Measurements from ENCODE around the gene MYZAP.

MYZAP gene

DNA sequence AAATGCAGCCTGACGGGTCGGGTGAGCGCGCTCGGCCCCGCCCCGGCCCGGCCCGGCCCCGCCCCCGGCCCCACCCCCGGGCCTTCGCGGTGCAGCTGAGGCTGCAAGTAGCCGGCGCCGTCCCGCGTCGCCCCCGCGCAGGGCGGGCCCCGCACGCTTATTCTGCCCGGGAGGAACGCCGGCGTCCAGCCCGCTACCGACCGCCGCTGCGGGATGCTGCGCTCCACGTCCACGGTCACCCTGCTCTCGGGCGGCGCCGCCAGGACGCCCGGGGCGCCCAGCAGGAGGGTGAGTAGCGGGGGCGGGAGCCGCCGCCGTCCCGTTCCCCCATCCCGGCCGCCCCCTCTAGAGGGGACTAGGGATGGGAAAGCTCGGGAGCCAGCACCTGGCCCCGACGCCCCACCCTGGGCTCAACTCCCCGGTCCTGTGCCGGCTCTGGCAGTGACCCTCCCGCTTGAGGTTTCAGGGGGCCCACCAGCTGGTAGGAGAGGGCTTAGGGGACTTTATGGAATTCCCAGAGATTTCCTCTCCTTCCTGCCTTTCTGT lies at the start of gene MYZAP:
MYZAP (plus strand) TSS at position 83 of the 546 bp plus-strand sequence; CDS start at position 214, 131 bp downstream.
- H3K4me3 ChIP-seq (ENCODE audit: low read depth, low read length) = no peak within 1 kb of the TSS
- TF ChIP-seq, protein P1, sequence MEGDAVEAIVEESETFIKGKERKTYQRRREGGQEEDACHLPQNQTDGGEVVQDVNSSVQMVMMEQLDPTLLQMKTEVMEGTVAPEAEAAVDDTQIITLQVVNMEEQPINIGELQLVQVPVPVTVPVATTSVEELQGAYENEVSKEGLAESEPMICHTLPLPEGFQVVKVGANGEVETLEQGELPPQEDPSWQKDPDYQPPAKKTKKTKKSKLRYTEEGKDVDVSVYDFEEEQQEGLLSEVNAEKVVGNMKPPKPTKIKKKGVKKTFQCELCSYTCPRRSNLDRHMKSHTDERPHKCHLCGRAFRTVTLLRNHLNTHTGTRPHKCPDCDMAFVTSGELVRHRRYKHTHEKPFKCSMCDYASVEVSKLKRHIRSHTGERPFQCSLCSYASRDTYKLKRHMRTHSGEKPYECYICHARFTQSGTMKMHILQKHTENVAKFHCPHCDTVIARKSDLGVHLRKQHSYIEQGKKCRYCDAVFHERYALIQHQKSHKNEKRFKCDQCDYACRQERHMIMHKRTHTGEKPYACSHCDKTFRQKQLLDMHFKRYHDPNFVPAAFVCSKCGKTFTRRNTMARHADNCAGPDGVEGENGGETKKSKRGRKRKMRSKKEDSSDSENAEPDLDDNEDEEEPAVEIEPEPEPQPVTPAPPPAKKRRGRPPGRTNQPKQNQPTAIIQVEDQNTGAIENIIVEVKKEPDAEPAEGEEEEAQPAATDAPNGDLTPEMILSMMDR (IDR thresholded peaks at IDR 0.05; ENCODE audit: insufficient read depth, low read depth, low read length, missing control alignments) = no peak
- DNase-seq (ENCODE audit: low read depth) = no peak

GRCh38 chr15:57542505-57542817 lies 49.2 kb upstream of the MYZAP start:
- TF ChIP-seq, protein P1 (IDR thresholded peaks at IDR 0.05; ENCODE audit: insufficient read depth, low read depth, low read length, missing control alignments) = no peak
- no peak for DNase-seq (ENCODE audit: low read depth)
- no peak overlapping the region for H3K4me3 ChIP-seq (ENCODE audit: low read depth, low read length)

DNA sequence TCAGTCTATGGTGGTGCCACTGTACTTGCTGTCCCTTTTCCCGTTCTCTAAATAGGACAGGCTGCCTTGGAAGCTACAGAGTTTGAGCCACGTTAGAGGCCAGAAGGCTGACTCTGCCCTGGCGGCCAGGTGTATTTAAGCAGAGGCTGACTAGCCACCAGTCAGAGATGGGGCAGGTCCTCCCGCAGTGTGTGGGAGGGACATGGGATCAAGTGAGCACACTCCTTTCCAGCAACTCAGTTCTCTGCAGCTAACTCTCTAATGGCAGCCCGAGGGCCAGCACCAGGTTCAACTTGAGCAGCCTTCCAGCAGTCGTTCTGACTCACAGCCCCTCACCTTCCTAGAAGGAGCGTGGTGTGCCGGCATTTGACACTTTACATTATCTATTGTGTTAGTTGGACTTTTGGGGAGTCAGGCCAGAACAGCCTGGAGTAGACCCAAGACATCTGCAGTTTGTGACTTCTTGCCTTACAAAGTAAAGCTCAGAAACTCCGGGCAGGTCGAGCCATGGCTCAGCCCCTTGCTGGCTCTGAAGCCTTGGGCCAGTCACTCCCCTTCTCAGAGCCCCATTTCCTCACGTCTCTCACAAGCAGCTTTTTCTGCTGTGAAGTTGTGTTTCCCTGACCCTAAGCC lies 46.7 kb upstream of the MYZAP start:
- H3K4me3 ChIP-seq (ENCODE audit: low read depth, low read length) = no peak overlapping the region
- DNase-seq (ENCODE audit: low read depth) = no peak
- TF ChIP-seq, protein P1 (IDR thresholded peaks at IDR 0.05; ENCODE audit: insufficient read depth, low read depth, low read length, missing control alignments) = no peak

GRCh38 chr15:57545995-57546394 lies 45.7 kb upstream of the MYZAP start:
- DNase-seq (ENCODE audit: low read depth) = no peak
- no peak overlapping the region for H3K4me3 ChIP-seq (ENCODE audit: low read depth, low read length)
- TF ChIP-seq, protein P1 (IDR thresholded peaks at IDR 0.05; ENCODE audit: insufficient read depth, low read depth, low read length, missing control alignments) = no peak

DNA sequence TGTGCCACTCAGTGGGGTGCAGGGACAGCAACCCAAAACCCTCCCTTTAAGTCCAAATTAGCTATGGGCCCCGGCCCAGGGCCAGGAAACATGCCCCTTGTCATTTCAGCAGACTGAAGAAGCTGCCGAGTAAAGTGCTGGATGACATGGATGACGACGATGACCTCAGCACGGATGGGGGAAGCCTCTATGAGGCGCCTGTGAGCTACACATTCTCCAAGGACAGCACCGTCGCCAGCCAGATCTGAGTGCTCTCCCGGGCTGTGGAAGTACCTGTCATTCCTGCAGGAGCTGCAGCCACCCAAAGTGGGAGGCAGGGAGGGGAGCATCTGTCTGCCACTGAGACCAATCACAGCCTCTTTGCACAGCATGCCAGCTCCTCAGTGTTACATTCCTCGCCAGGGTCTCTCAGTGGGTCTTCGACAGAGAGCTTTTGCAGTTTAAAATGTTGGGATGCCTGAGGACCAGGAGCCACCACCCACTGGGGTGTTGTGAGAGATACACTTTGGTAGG lies 44.4 kb upstream of the MYZAP start:
- TF ChIP-seq, protein P1 (IDR thresholded peaks at IDR 0.05; ENCODE audit: insufficient read depth, low read depth, low read length, missing control alignments) = no peak
- no peak overlapping the region for H3K4me3 ChIP-seq (ENCODE audit: low read depth, low read length)
- no peak for DNase-seq (ENCODE audit: low read depth)

DNA sequence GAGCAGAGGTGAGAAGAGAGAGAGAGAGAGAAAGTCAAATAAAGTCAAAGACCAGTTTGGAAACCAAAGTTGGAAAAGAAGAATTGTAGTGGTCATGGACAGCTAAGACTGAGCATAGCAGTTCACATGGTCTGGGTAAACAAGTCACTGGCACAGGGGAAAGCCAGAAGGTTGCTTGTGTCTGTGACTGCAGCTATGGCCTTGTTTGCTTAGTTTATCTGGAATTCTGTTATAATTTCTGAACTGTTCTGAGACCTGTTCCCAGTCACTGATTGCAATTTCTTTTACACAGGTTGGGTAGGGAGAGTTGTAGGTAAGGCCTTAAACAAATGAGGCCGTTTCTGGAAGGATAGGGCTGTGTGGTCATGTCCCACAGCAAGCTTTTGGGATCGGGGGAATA lies 43.4 kb upstream of the MYZAP start:
- DNase-seq (ENCODE audit: low read depth) = no peak
- TF ChIP-seq, protein P1 (IDR thresholded peaks at IDR 0.05; ENCODE audit: insufficient read depth, low read depth, low read length, missing control alignments) = no peak
- no peak overlapping the region for H3K4me3 ChIP-seq (ENCODE audit: low read depth, low read length)

DNA sequence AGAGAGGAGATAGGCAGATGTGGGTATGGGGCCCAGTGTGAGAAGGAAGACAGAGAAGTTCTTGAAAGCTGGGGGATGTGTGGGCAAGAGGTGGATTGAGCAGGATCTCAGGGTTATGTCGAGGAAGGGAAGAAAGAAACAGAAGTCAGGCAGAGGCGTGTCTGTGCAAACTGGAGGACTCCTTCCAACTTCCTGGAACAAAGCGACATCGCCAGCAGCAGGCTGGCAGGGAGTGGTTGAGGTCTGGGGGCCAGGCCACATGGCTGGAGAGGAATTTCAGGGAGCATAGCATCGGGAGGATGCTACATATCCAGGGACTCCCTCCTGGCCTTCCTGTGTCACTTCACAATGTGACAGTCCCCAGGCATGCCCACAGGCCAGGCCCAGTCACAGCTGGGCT lies 42.9 kb upstream of the MYZAP start:
- TF ChIP-seq, protein P1 (IDR thresholded peaks at IDR 0.05; ENCODE audit: insufficient read depth, low read depth, low read length, missing control alignments) = no peak
- no peak overlapping the region for H3K4me3 ChIP-seq (ENCODE audit: low read depth, low read length)
- no peak for DNase-seq (ENCODE audit: low read depth)

All from GM12865 (cell line).